ENCODE measurements around the gene STARD13. TPM values are rescaled to one million over a fixed set of nuclear protein-coding genes. Genes with fewer than 3 reads are reported as not detected.

Gene STARD13
- total RNA-seq, 3 donors from 2014 or later, result 34.5 to 92.4 (median 35.2) TPM

DNA sequence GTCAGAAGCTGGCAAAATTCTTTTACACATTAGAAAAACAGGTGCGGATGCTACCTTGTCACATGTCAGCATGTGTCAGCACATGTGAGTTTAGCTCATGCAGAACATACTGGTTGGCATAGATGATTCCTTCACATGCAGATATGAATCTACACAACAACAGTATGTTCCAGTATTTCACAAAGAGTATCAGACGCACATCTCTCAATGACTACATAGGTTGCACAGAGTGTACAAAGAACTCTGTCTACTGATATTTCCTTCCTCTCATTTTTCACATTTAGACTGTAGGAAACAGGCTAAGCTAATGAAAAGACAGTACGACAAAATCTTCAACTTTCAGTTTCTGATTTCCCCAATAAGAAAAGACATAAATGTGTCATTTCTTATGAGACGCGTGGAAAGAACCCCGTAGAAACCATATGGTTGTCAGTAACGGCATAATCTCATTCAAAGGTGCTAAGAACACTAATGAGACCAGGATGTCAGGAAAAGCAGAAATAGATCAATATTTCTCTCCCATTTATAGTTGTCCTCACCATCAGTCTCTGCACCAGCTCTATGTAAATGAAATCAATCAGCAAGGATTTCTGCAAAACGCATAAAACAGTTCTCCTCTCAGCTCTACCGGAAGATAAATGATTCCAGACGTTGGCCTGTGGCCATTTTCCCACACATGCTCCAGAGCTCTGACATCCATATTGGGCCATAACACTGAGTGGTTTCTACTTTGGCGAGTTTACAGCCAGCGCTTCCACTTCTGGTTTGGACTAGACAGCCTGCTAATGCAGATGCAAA is 81.2 kb downstream of the STARD13 start:
- no peaks in the 10 kb centered on the region for H3K9me3 ChIP-seq
- ATAC-seq, result peak; percentile 24
- H3K36me3 ChIP-seq (ENCODE audit: low read depth), result no peaks in the 10 kb centered on the region
- H3K4me1 ChIP-seq (ENCODE audit: low read depth), result peaks cover 18% of the 10 kb centered on the region
- intact Hi-C loops (cut with DNase I, micrococcal nuclease), result no loop called here
- peak in 1 of 3 donors; percentile 56 for DNase-seq
- TF ChIP-seq, protein P1, sequence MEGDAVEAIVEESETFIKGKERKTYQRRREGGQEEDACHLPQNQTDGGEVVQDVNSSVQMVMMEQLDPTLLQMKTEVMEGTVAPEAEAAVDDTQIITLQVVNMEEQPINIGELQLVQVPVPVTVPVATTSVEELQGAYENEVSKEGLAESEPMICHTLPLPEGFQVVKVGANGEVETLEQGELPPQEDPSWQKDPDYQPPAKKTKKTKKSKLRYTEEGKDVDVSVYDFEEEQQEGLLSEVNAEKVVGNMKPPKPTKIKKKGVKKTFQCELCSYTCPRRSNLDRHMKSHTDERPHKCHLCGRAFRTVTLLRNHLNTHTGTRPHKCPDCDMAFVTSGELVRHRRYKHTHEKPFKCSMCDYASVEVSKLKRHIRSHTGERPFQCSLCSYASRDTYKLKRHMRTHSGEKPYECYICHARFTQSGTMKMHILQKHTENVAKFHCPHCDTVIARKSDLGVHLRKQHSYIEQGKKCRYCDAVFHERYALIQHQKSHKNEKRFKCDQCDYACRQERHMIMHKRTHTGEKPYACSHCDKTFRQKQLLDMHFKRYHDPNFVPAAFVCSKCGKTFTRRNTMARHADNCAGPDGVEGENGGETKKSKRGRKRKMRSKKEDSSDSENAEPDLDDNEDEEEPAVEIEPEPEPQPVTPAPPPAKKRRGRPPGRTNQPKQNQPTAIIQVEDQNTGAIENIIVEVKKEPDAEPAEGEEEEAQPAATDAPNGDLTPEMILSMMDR (IDR thresholded peaks at IDR 0.05), result no peak
- H3K4me3 ChIP-seq, result no peak overlapping the region

GRCh38 chr13:33202644-33203169 is 82.8 kb downstream of the STARD13 start:
- intact Hi-C loops (cut with DNase I, micrococcal nuclease), result no loop called here
- peaks cover 10% of the 10 kb centered on the region for H3K4me1 ChIP-seq (ENCODE audit: low read depth)
- H3K4me3 ChIP-seq, result no peak overlapping the region

GRCh38 chr13:33201659-33202058 is 83.9 kb downstream of the STARD13 start:
- ATAC-seq (no peak), DNase-seq (no peak)
- TF ChIP-seq, protein P1 (IDR thresholded peaks at IDR 0.05), result no peak
- no peaks in the 10 kb centered on the region for H3K9me3 ChIP-seq
- H3K4me1 ChIP-seq (ENCODE audit: low read depth), result peaks cover 7% of the 10 kb centered on the region
- H3K36me3 ChIP-seq (ENCODE audit: low read depth), result no peaks in the 10 kb centered on the region
- H3K4me3 ChIP-seq, result no peak overlapping the region
- intact Hi-C loops (cut with DNase I, micrococcal nuclease), result no loop called here

More at GRCh38 chr13:33202644-33203169, 82.8 kb downstream of the STARD13 start:
- H3K9me3 ChIP-seq, result no peaks in the 10 kb centered on the region
- no peaks in the 10 kb centered on the region for H3K36me3 ChIP-seq (ENCODE audit: low read depth)
- ATAC-seq, result no peak
- DNase-seq, result no peak
- TF ChIP-seq, protein P1 (IDR thresholded peaks at IDR 0.05), result no peak

- Histone ChIP-seq H3K36me3 (ENCODE audit: low read depth) (no peaks in the 10 kb centered on the region), H3K4me3 (no peak overlapping the region), H3K9me3 (no peaks in the 10 kb centered on the region), H3K4me1 (ENCODE audit: low read depth) (peaks cover 7% of the 10 kb centered on the region)
- DNase-seq (no peak), ATAC-seq (no peak)
- intact Hi-C loops (cut with DNase I, micrococcal nuclease), result no loop called here
- TF ChIP-seq, protein P1 (IDR thresholded peaks at IDR 0.05), result no peak
Observed at GRCh38 chr13:33199289-33199850, 86.2 kb downstream of the STARD13 start.

- H3K4me1 ChIP-seq (ENCODE audit: low read depth), result peaks cover 7% of the 10 kb centered on the region
- intact Hi-C loops (cut with DNase I, micrococcal nuclease), result no loop called here
- no peak overlapping the region for H3K4me3 ChIP-seq
- H3K36me3 ChIP-seq (ENCODE audit: low read depth), result no peaks in the 10 kb centered on the region
- no peaks in the 10 kb centered on the region for H3K9me3 ChIP-seq
- ATAC-seq (peak; percentile 27), DNase-seq (peak in 1 of 3 donors; percentile 24)
- TF ChIP-seq, protein P1 (IDR thresholded peaks at IDR 0.05), result no peak
Observed at GRCh38 chr13:33197541-33197971, 88.0 kb downstream of the STARD13 start.
